Measurements from ENCODE around the gene KRT37.

The KRT37 gene

GRCh38 chr17:41424111-41424635, at the start of gene KRT37:
KRT37 (minus strand) TSS chr17:41424585; CDS start chr17:41424523, 62 bp downstream.
- H3K4me3 ChIP-seq (ENCODE audit: low read length): no peak within 1 kb of the TSS
- DNase-seq (ENCODE audit: low read depth): no peak
- TF ChIP-seq CTCF (conservative IDR thresholded peaks at IDR 0.05; ENCODE audit: low read depth, low read length): no peak

- no peak for TF ChIP-seq CTCF (conservative IDR thresholded peaks at IDR 0.05; ENCODE audit: low read depth, low read length)
- no peak overlapping the region for H3K4me3 ChIP-seq (ENCODE audit: low read length)
- no peak for DNase-seq (ENCODE audit: low read depth)
Observed at GRCh38 chr17:41468346-41468745, 44.0 kb upstream of the KRT37 start.

GRCh38 chr17:41467561-41467960, 43.2 kb upstream of the KRT37 start:
- TF ChIP-seq CTCF (conservative IDR thresholded peaks at IDR 0.05; ENCODE audit: low read depth, low read length): no peak
- no peak overlapping the region for H3K4me3 ChIP-seq (ENCODE audit: low read length)
- DNase-seq (ENCODE audit: low read depth): no peak

GRCh38 chr17:41466988-41467387, 42.6 kb upstream of the KRT37 start, which contains the start of gene KRT32:
KRT32 (minus strand) TSS chr17:41467386; CDS start chr17:41467325, 61 bp downstream.
- no peak for TF ChIP-seq CTCF (conservative IDR thresholded peaks at IDR 0.05; ENCODE audit: low read depth, low read length)
- no peak within 1 kb of the TSS for H3K4me3 ChIP-seq (ENCODE audit: low read length)
- DNase-seq (ENCODE audit: low read depth): no peak

GRCh38 chr17:41464682-41465081, 40.3 kb upstream of the KRT37 start:
- no peak for TF ChIP-seq CTCF (conservative IDR thresholded peaks at IDR 0.05; ENCODE audit: low read depth, low read length)

GRCh38 chr17:41464173-41464572, 39.8 kb upstream of the KRT37 start:
- no peak overlapping the region for H3K4me3 ChIP-seq (ENCODE audit: low read length)
- no peak for TF ChIP-seq CTCF (conservative IDR thresholded peaks at IDR 0.05; ENCODE audit: low read depth, low read length)
- DNase-seq (ENCODE audit: low read depth): no peak

More at GRCh38 chr17:41464682-41465081, 40.3 kb upstream of the KRT37 start:
- H3K4me3 ChIP-seq (ENCODE audit: low read length): no peak overlapping the region
- peak; percentile 97 for DNase-seq (ENCODE audit: low read depth)

GRCh38 chr17:41463746-41464145, 39.4 kb upstream of the KRT37 start:
- DNase-seq (ENCODE audit: low read depth): no peak
- no peak for TF ChIP-seq CTCF (conservative IDR thresholded peaks at IDR 0.05; ENCODE audit: low read depth, low read length)
- no peak overlapping the region for H3K4me3 ChIP-seq (ENCODE audit: low read length)
